Esophagus (tissue), 2 donors: ENCODE data around the gene MAPK1. TPM values are rescaled to one million over a fixed set of nuclear protein-coding genes. Genes with fewer than 3 reads are reported as not detected.
A peak's percentile ranks its signal among the peaks of the same experiment; 100 is the strongest.

Source experiments
- H3K27ac ChIP-seq, 2 donors: one replicate each; pipeline ENCODE4 v1.5.1; 2013; ENCODE audit warnings: low read depth in 2 of 2, mild to moderate bottlenecking in 2 of 2, inconsistent platforms in 1 of 2, low read length in 1 of 2, moderate library complexity in 1 of 2
- H3K27me3 ChIP-seq, 2 donors: one replicate each; pipeline ENCODE4 v1.6.1; 2013; ENCODE audit warnings: low read length in 2 of 2, control low read depth in 1 of 2, mild to moderate bottlenecking in 1 of 2; ENCODE audit not compliant: insufficient read depth in 2 of 2, control insufficient read depth in 1 of 2
- H3K36me3 ChIP-seq, 2 donors: one replicate each; pipeline ENCODE4 v1.6.1; 2013; ENCODE audit warnings: low read length in 1 of 2; ENCODE audit not compliant: control insufficient read depth in 2 of 2, insufficient read depth in 2 of 2
- H3K4me1 ChIP-seq, 2 donors: one replicate each; pipeline ENCODE4 v1.6.1; 2013; ENCODE audit warnings: low read length in 1 of 2; ENCODE audit not compliant: control insufficient read depth in 2 of 2, insufficient read depth in 2 of 2
- H3K4me3 ChIP-seq, 2 donors: one replicate each; pipeline ENCODE4 v1.5.1; 2013; ENCODE audit warnings: low read length in 2 of 2, mild to moderate bottlenecking in 2 of 2, low read depth in 1 of 2, moderate library complexity in 1 of 2
- H3K9me3 ChIP-seq, 2 donors: one replicate each; pipeline ENCODE4 v1.6.1; 2013; ENCODE audit warnings: mild to moderate bottlenecking in 2 of 2, low read depth in 1 of 2, low read length in 1 of 2, moderate library complexity in 1 of 2; ENCODE audit not compliant: control insufficient read depth in 2 of 2, insufficient read depth in 1 of 2
- WGBS, 2 donors: extraction: QIAGEN DNeasy Blood & Tissue Kit; methylation state at CpG; one replicate each; pipeline ENCODE4 v1.1.7; 2013; 5-methylcytosine and 5-hydroxymethylcytosine counted together
- polyA plus RNA-seq, 2 donors: library from polyadenylated mRNA; stranded (reverse); fragments of 200-250 nt; gene quantifications; one replicate each; pipeline ENCODE4 v1.2.3, GENCODE V29; 2013
- donor health status: healthy with polysubstance abuse.
- donor health status: Bipolar disorder and iron deficiency.

The MAPK1 gene
- polyA plus RNA-seq, 2 donors, result 10.0 to 17.4 TPM

- 93 to 95% methylated on average over 2 of the region's 2 CpGs for WGBS, 2 donors
- Histone ChIP-seq H3K4me3 (no peak overlapping the region), H3K27me3 (no peaks in the 10 kb centered on the region), H3K4me1 (no peaks in the 10 kb centered on the region), H3K27ac (no peak overlapping the region), H3K36me3 (peaks cover 0 to 3% of the 10 kb centered on the region in 2 donors), H3K9me3 (no peaks in the 10 kb centered on the region)
Observed at GRCh38 chr22:21780259-21780658, 87.2 kb downstream of the MAPK1 start.

- peaks cover 0 to 3% of the 10 kb centered on the region in 2 donors for H3K36me3 ChIP-seq
- H3K27ac ChIP-seq, result no peak overlapping the region
- no peak overlapping the region for H3K4me3 ChIP-seq
- WGBS, 2 donors, result 96 to 99% methylated on average over 2 of the region's 2 CpGs
- no peaks in the 10 kb centered on the region for H3K9me3 ChIP-seq
- no peaks in the 10 kb centered on the region for H3K4me1 ChIP-seq
- H3K27me3 ChIP-seq, result no peaks in the 10 kb centered on the region
Observed at GRCh38 chr22:21779444-21779843, 88.0 kb downstream of the MAPK1 start.

GRCh38 chr22:21778705-21779363 lies 88.6 kb downstream of the MAPK1 start:
- no peaks in the 10 kb centered on the region for H3K4me1 ChIP-seq
- 85 to 91% methylated on average over 4 of the region's 4 CpGs for WGBS, 2 donors
- no peak overlapping the region for H3K27ac ChIP-seq
- H3K9me3 ChIP-seq, result no peaks in the 10 kb centered on the region
- H3K36me3 ChIP-seq, result peaks cover 0 to 3% of the 10 kb centered on the region in 2 donors
- H3K27me3 ChIP-seq, result no peaks in the 10 kb centered on the region
- no peak overlapping the region for H3K4me3 ChIP-seq

GRCh38 chr22:21771631-21771976 lies 95.8 kb downstream of the MAPK1 start:
- no peaks in the 10 kb centered on the region for H3K9me3 ChIP-seq
- H3K27ac ChIP-seq, result no peak overlapping the region
- 93 to 97% methylated on average over 4 of the region's 4 CpGs for WGBS, 2 donors
- H3K36me3 ChIP-seq, result peaks cover 23 to 29% of the 10 kb centered on the region in 2 donors
- H3K4me3 ChIP-seq, result no peak overlapping the region
- H3K27me3 ChIP-seq, result no peaks in the 10 kb centered on the region
- peaks cover 0 to 4% of the 10 kb centered on the region in 2 donors for H3K4me1 ChIP-seq

GRCh38 chr22:21768435-21768834 lies 99.0 kb downstream of the MAPK1 start:
- 52 to 100% methylated on average over 1 of the region's 1 CpG for WGBS, 2 donors
- Histone ChIP-seq H3K27me3 (no peaks in the 10 kb centered on the region), H3K9me3 (no peaks in the 10 kb centered on the region), H3K4me3 (no peak overlapping the region), H3K27ac (no peak overlapping the region), H3K4me1 (peaks cover 3 to 4% of the 10 kb centered on the region in 2 donors), H3K36me3 (peaks cover 34 to 47% of the 10 kb centered on the region in 2 donors)

- Histone ChIP-seq H3K9me3 (no peaks in the 10 kb centered on the region), H3K4me3 (no peak overlapping the region), H3K36me3 (peaks cover 31 to 41% of the 10 kb centered on the region in 2 donors), H3K27ac (peak overlapping the region in 1 of 2 donors; percentile 3), H3K27me3 (no peaks in the 10 kb centered on the region), H3K4me1 (peaks cover 0 to 3% of the 10 kb centered on the region in 2 donors)
- WGBS, 2 donors, result 83 to 84% methylated on average over 15 of the region's 15 CpGs
Observed at GRCh38 chr22:21766691-21767462, 100.6 kb downstream of the MAPK1 start.

GRCh38 chr22:21765909-21766529 lies 101.4 kb downstream of the MAPK1 start:
- Histone ChIP-seq H3K27ac (peak overlapping the region in 1 of 2 donors; percentile 14), H3K4me3 (no peak overlapping the region), H3K4me1 (peaks cover 0 to 3% of the 10 kb centered on the region in 2 donors), H3K9me3 (no peaks in the 10 kb centered on the region), H3K36me3 (peaks cover 31 to 36% of the 10 kb centered on the region in 2 donors), H3K27me3 (no peaks in the 10 kb centered on the region)
- 91 to 96% methylated on average over 11 of the region's 11 CpGs for WGBS, 2 donors

- no peak overlapping the region for H3K4me3 ChIP-seq
- peaks cover 0 to 3% of the 10 kb centered on the region in 2 donors for H3K4me1 ChIP-seq
- 85 to 86% methylated on average over 9 of the region's 9 CpGs for WGBS, 2 donors
- H3K27ac ChIP-seq, result peak overlapping the region; percentile 41 to 43
- no peaks in the 10 kb centered on the region for H3K27me3 ChIP-seq
- H3K36me3 ChIP-seq, result peaks cover 35 to 38% of the 10 kb centered on the region in 2 donors
- no peaks in the 10 kb centered on the region for H3K9me3 ChIP-seq
Observed at GRCh38 chr22:21764038-21764804, 103.2 kb downstream of the MAPK1 start.
